Mesenchymal stem cell (in vitro differentiated cells and primary cell): ENCODE results near the gene ATP13A3.

ENCODE experiments used
- DNase-seq: peaks from one replicate; pipeline ENCODE4 v3.0.0-alpha.2; 2013
- H2AFZ ChIP-seq: one replicate; pipeline ENCODE4 v1.6.1; 2013; ENCODE audit warnings: low read depth, mild to moderate bottlenecking, control low read depth, inconsistent platforms, low read length, moderate library complexity
- H2AK5ac ChIP-seq: 2 replicates; pipeline ENCODE4 v1.6.1; 2013; ENCODE audit warnings: low read length, moderate library complexity, mild to moderate bottlenecking, inconsistent platforms; ENCODE audit not compliant: severe bottlenecking
- H2BK120ac ChIP-seq: one replicate; pipeline ENCODE4 v1.6.1; 2013; ENCODE audit warnings: low read depth, mild to moderate bottlenecking, inconsistent platforms, low read length, moderate library complexity
- H2BK12ac ChIP-seq, 2 experiments: one replicate each; pipeline ENCODE4 v1.6.1; 2013; ENCODE audit warnings: inconsistent platforms in 2 of 2, low read length in 2 of 2, mild to moderate bottlenecking in 2 of 2, moderate library complexity in 2 of 2, control low read depth in 1 of 2
- H2BK15ac ChIP-seq: one replicate; pipeline ENCODE4 v1.6.1; 2013; ENCODE audit warnings: mild to moderate bottlenecking, low read depth, inconsistent platforms; ENCODE audit not compliant: poor library complexity, severe bottlenecking
- H2BK5ac ChIP-seq: 2 replicates; pipeline ENCODE4 v1.6.1; 2013; ENCODE audit warnings: low read depth, mild to moderate bottlenecking, low read length, control low read depth, inconsistent platforms; ENCODE audit not compliant: poor library complexity, severe bottlenecking
- H3K14ac ChIP-seq, 2 experiments: one replicate each; pipeline ENCODE4 v1.6.1; 2013; ENCODE audit warnings: inconsistent platforms in 2 of 2, low read length in 2 of 2, control low read depth in 1 of 2, mild to moderate bottlenecking in 1 of 2, moderate library complexity in 1 of 2
- H3K18ac ChIP-seq, 2 experiments: one replicate each; pipeline ENCODE4 v1.6.1; 2013; ENCODE audit warnings: inconsistent platforms in 2 of 2, low read length in 2 of 2, control low read depth in 1 of 2, low read depth in 1 of 2, mild to moderate bottlenecking in 1 of 2
- H3K23ac ChIP-seq, 2 experiments: one replicate each; pipeline ENCODE4 v1.6.1; 2013; ENCODE audit warnings: inconsistent platforms in 2 of 2, low read length in 2 of 2, mild to moderate bottlenecking in 2 of 2, moderate library complexity in 2 of 2, control low read depth in 1 of 2
- H3K27ac ChIP-seq: 2 replicates; pipeline ENCODE4 v1.5.1; 2013; ENCODE audit warnings: mild to moderate bottlenecking, moderate library complexity, low read length, control low read depth, inconsistent platforms; ENCODE audit not compliant: poor library complexity, severe bottlenecking
- H3K27me3 ChIP-seq, 2 experiments: 2 replicates each; pipeline versions ENCODE4 v1.6.1 to v1.7.0; 2013; ENCODE audit warnings: low read length in 2 of 2, mild to moderate bottlenecking in 2 of 2, moderate library complexity in 2 of 2, control low read depth in 1 of 2, inconsistent platforms in 1 of 2; ENCODE audit not compliant: control insufficient read depth in 1 of 2, insufficient read depth in 1 of 2
- H3K36me3 ChIP-seq, 2 experiments: 2 replicates each; pipeline versions ENCODE4 v1.6.1 to v1.7.0; 2013; ENCODE audit warnings: low read length in 2 of 2, control low read depth in 1 of 2, inconsistent platforms in 1 of 2, low read depth in 1 of 2, mild to moderate bottlenecking in 1 of 2; ENCODE audit not compliant: insufficient read depth in 2 of 2, control insufficient read depth in 1 of 2
- H3K4ac ChIP-seq, 2 experiments: one replicate each; pipeline ENCODE4 v1.6.1; 2013; ENCODE audit warnings: inconsistent platforms in 2 of 2, low read length in 2 of 2, mild to moderate bottlenecking in 2 of 2, moderate library complexity in 2 of 2, control low read depth in 1 of 2, low read depth in 1 of 2
- H3K4me1 ChIP-seq: 2 replicates; pipeline ENCODE4 v1.6.1; 2013; ENCODE audit warnings: low read depth, low read length, control low read depth; ENCODE audit not compliant: control insufficient read depth, insufficient read depth
- H3K4me2 ChIP-seq: 2 replicates; pipeline ENCODE4 v1.6.1; 2013; ENCODE audit warnings: low read length, mild to moderate bottlenecking, inconsistent platforms; ENCODE audit not compliant: poor library complexity, severe bottlenecking
- H3K4me3 ChIP-seq, 2 experiments: 2 replicates each; pipeline versions ENCODE4 v1.5.1 to v1.7.0; 2013; ENCODE audit warnings: low read length in 2 of 2, mild to moderate bottlenecking in 2 of 2, control low read depth in 1 of 2, low read depth in 1 of 2; ENCODE audit not compliant: insufficient read depth in 1 of 2
- H3K79me1 ChIP-seq: replicated peaks from 2 replicates; pipeline ENCODE4 v1.6.1; 2013; ENCODE audit warnings: mild to moderate bottlenecking, control low read depth, low read length, inconsistent platforms; ENCODE audit not compliant: poor library complexity, severe bottlenecking
- H3K9ac ChIP-seq: 2 replicates; pipeline ENCODE4 v1.7.0; 2013; ENCODE audit warnings: mild to moderate bottlenecking, low read length, moderate library complexity
- H3K9me3 ChIP-seq: 2 replicates; pipeline ENCODE4 v1.7.0; 2013; ENCODE audit warnings: mild to moderate bottlenecking, low read length; ENCODE audit not compliant: control insufficient read depth
- H4K8ac ChIP-seq: one replicate; pipeline ENCODE4 v1.6.1; 2013; ENCODE audit warnings: inconsistent platforms, mild to moderate bottlenecking, low read length, moderate library complexity
- H4K91ac ChIP-seq: one replicate; pipeline ENCODE4 v1.6.1; 2013; ENCODE audit warnings: mild to moderate bottlenecking, low read length, inconsistent platforms
- WGBS: methylation state at CpG from one replicate; pipeline ENCODE4 v1.1.7; 2013; ENCODE audit warnings: mixed read lengths; 5-methylcytosine and 5-hydroxymethylcytosine counted together

ATP13A3 gene

GRCh38 chr3:194386066-194386465, 100.7 kb downstream of the ATP13A3 start:
- Histone ChIP-seq H3K4me1 (no peaks in the 10 kb centered on the region), H4K8ac (no peak overlapping the region), H2AK5ac (no peak overlapping the region), H3K36me3 (no peaks in the 10 kb centered on the region), H3K9me3 (peaks cover 9% of the 10 kb centered on the region), H3K4me3 (no peak overlapping the region), H3K27ac (no peak overlapping the region), H3K79me1 (no peaks in the 10 kb centered on the region), H2BK15ac (no peak overlapping the region), H4K91ac (no peak overlapping the region), H3K14ac (no peak overlapping the region), H3K18ac (no peak overlapping the region), H2BK120ac (no peak overlapping the region), H2BK5ac (no peak overlapping the region), H3K4ac (no peak overlapping the region), H2AFZ (no peak overlapping the region), H3K9ac (no peak overlapping the region), H3K27me3 (peaks cover 53 to 67% of the 10 kb centered on the region in 2 experiments), H2BK12ac (no peak overlapping the region), H3K4me2 (no peak overlapping the region), H3K23ac (no peak overlapping the region)
- WGBS: 81% methylated on average over 15 of the region's 15 CpGs
- DNase-seq: no peak

- Histone ChIP-seq H3K4me1 (no peaks in the 10 kb centered on the region), H3K23ac (no peak overlapping the region), H3K4me3 (no peak overlapping the region), H3K4me2 (no peak overlapping the region), H2BK12ac (no peak overlapping the region), H3K9me3 (peaks cover under 1% of the 10 kb centered on the region), H2BK120ac (no peak overlapping the region), H3K18ac (no peak overlapping the region), H3K36me3 (no peaks in the 10 kb centered on the region), H3K9ac (no peak overlapping the region), H3K14ac (no peak overlapping the region), H3K27me3 (peaks cover 60 to 70% of the 10 kb centered on the region in 2 experiments), H3K79me1 (no peaks in the 10 kb centered on the region), H4K91ac (no peak overlapping the region), H2AFZ (no peak overlapping the region), H2BK5ac (no peak overlapping the region), H3K27ac (no peak overlapping the region), H2BK15ac (no peak overlapping the region), H4K8ac (no peak overlapping the region), H3K4ac (no peak overlapping the region), H2AK5ac (no peak overlapping the region)
- 96% methylated on average over 12 of the region's 12 CpGs for WGBS
- no peak for DNase-seq
Measured at GRCh38 chr3:194384569-194385001, 102.2 kb downstream of the ATP13A3 start.

DNA sequence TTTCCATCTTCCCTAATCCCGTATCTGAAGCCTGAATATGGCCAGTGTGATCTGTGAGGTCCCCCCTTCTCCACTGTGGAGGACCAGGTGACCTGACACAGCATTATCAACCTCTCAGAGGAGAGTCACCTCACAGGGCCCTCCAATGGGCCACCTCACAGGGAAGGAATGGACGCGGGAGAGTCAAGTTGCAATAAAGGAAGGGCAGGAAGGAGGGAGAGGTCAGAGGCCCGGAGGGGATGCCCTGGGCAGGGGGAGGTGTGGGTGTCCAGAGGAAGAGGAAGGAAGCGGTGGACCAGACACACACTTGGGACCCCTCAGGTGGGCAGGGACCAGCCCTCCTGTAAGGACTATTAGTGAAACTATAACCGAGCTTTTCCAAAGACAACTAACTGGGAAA, 102.6 kb downstream of the ATP13A3 start:
- Histone ChIP-seq H3K9me3 (no peaks in the 10 kb centered on the region), H3K4me1 (no peaks in the 10 kb centered on the region), H2BK15ac (no peak overlapping the region), H3K27me3 (peaks cover 58 to 72% of the 10 kb centered on the region in 2 experiments), H2BK120ac (no peak overlapping the region), H2BK5ac (no peak overlapping the region), H3K79me1 (no peaks in the 10 kb centered on the region), H2AK5ac (no peak overlapping the region), H3K27ac (no peak overlapping the region), H2AFZ (no peak overlapping the region), H3K36me3 (no peaks in the 10 kb centered on the region), H3K23ac (no peak overlapping the region), H3K4ac (no peak overlapping the region), H3K14ac (no peak overlapping the region), H2BK12ac (no peak overlapping the region), H3K4me2 (no peak overlapping the region), H3K18ac (no peak overlapping the region), H3K4me3 (no peak overlapping the region), H4K91ac (no peak overlapping the region), H4K8ac (no peak overlapping the region), H3K9ac (no peak overlapping the region)
- DNase-seq: no peak
- 80% methylated on average over 6 of the region's 6 CpGs for WGBS

DNA sequence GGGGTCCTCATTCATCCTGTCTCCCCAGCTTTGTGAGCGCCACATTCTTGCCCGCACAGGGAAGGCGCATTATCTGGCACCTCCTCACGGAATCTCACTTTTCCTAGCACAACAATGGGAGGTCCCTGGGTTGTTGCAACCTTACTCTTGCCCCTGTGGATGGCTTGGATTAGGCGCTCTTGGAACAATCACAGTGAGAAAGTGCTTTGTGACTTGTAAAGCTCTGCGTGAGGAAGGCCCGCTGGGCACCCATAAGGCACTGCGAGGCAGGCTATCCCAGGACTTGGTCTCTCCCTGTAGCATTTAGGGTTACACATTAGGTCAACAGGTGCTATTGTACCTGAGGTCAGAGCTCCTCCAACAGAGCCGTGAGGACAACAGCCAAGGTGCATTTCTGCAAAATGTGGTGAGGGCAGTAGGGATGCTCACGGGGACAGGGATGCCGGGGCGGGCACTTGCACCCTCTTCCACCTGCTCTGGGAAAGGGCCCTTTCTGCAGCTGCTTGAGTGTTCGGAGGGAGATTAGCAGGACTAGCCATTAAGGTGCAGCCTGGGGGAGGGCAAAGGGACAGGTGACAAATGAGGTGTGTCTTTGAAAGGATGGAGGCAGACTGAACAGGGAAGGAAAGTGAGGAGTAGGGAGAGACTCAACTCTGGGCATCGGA, 103.4 kb downstream of the ATP13A3 start:
- no peaks in the 10 kb centered on the region for H3K4me1 ChIP-seq
- no peak overlapping the region for H3K14ac ChIP-seq
- H3K9me3 ChIP-seq: no peaks in the 10 kb centered on the region
- no peaks in the 10 kb centered on the region for H3K79me1 ChIP-seq
- no peak overlapping the region for H2BK120ac ChIP-seq
- no peak overlapping the region for H3K4ac ChIP-seq
- no peak overlapping the region for H2BK15ac ChIP-seq
- H4K91ac ChIP-seq: no peak overlapping the region
- no peak overlapping the region for H3K9ac ChIP-seq
- H3K23ac ChIP-seq: no peak overlapping the region
- WGBS: 96% methylated on average over 14 of the region's 14 CpGs
- peaks cover 64 to 72% of the 10 kb centered on the region in 2 experiments for H3K27me3 ChIP-seq
- no peak for DNase-seq
- no peak overlapping the region for H3K4me3 ChIP-seq
- H4K8ac ChIP-seq: no peak overlapping the region
- H2BK5ac ChIP-seq: no peak overlapping the region
- H3K18ac ChIP-seq: no peak overlapping the region
- no peak overlapping the region for H2AFZ ChIP-seq
- no peak overlapping the region for H2BK12ac ChIP-seq
- H2AK5ac ChIP-seq: no peak overlapping the region
- no peak overlapping the region for H3K4me2 ChIP-seq
- H3K27ac ChIP-seq: no peak overlapping the region
- no peaks in the 10 kb centered on the region for H3K36me3 ChIP-seq
